ENCODE measurements around the gene ZNF787. TPM values are rescaled to one million over a fixed set of nuclear protein-coding genes. Genes with fewer than 3 reads are reported as not detected.

Gene ZNF787
- total RNA-seq, 1 experiment from 2014 or later, result 51.0 TPM

GRCh38 chr19:56085571-56086275 is 35.4 kb downstream of the ZNF787 start:
- CTCF ChIA-PET, result no interaction called here
- no peaks in the 10 kb centered on the region for H3K9me3 ChIP-seq (ENCODE audit: low read depth, low read length, poor library complexity, severe bottlenecking)
- DNase-seq (ENCODE audit: low spot score), result no peak
- POLR2A ChIA-PET (ENCODE audit: low non-redundant PET), result no interaction called here
- no TSS peak for BruUV-seq (replicated peaks)
- no peak overlapping the region for H3K27ac ChIP-seq (ENCODE audit: low read depth, low read length, poor library complexity, severe bottlenecking)
- peaks cover 3% of the 10 kb centered on the region for H3K4me1 ChIP-seq (ENCODE audit: insufficient read depth, low read length, poor library complexity, severe bottlenecking)
- H3K27me3 ChIP-seq (replicated peaks; ENCODE audit: insufficient read depth, low read depth, low read length, poor library complexity), result no peaks in the 10 kb centered on the region
- intact Hi-C loops (cut with micrococcal nuclease; ENCODE audit: unreplicated experiment), result no loop called here
- no peak for TF ChIP-seq CTCF (conservative IDR thresholded peaks at IDR 0.05; ENCODE audit: low read depth, low read length)
- TF ChIP-seq EZH2 (IDR thresholded peaks at IDR 0.05; ENCODE audit: borderline replicate concordance, low read depth, low read length, poor library complexity, severe bottlenecking), result no peak
- H3K4me3 ChIP-seq (ENCODE audit: low read depth, low read length, poor library complexity, severe bottlenecking), result no peak overlapping the region
- no peaks in the 10 kb centered on the region for H3K36me3 ChIP-seq (ENCODE audit: insufficient read depth, low read length, poor library complexity, severe bottlenecking)

GRCh38 chr19:56084835-56085536 is 36.1 kb downstream of the ZNF787 start:
- POLR2A ChIA-PET (ENCODE audit: low non-redundant PET), result no interaction called here
- no peak for DNase-seq (ENCODE audit: low spot score)
- Histone ChIP-seq H3K4me1 (ENCODE audit: insufficient read depth, low read length, poor library complexity, severe bottlenecking) (peaks cover 4% of the 10 kb centered on the region), H3K4me3 (ENCODE audit: low read depth, low read length, poor library complexity, severe bottlenecking) (no peak overlapping the region), H3K36me3 (ENCODE audit: insufficient read depth, low read length, poor library complexity, severe bottlenecking) (no peaks in the 10 kb centered on the region), H3K27me3 (replicated peaks; ENCODE audit: insufficient read depth, low read depth, low read length, poor library complexity) (no peaks in the 10 kb centered on the region), H3K27ac (ENCODE audit: low read depth, low read length, poor library complexity, severe bottlenecking) (no peak overlapping the region), H3K9me3 (ENCODE audit: low read depth, low read length, poor library complexity, severe bottlenecking) (no peaks in the 10 kb centered on the region)
- TF ChIP-seq EZH2 (IDR thresholded peaks at IDR 0.05; ENCODE audit: borderline replicate concordance, low read depth, low read length, poor library complexity, severe bottlenecking), result no peak
- no peak for TF ChIP-seq CTCF (conservative IDR thresholded peaks at IDR 0.05; ENCODE audit: low read depth, low read length)
- CTCF ChIA-PET, result no interaction called here
- no TSS peak for BruUV-seq (replicated peaks)
- intact Hi-C loops (cut with micrococcal nuclease; ENCODE audit: unreplicated experiment), result no loop called here

- CTCF ChIA-PET, result no interaction called here
- no peaks in the 10 kb centered on the region for H3K9me3 ChIP-seq (ENCODE audit: low read depth, low read length, poor library complexity, severe bottlenecking)
- H3K27me3 ChIP-seq (replicated peaks; ENCODE audit: insufficient read depth, low read depth, low read length, poor library complexity), result no peaks in the 10 kb centered on the region
- H3K27ac ChIP-seq (ENCODE audit: low read depth, low read length, poor library complexity, severe bottlenecking), result no peak overlapping the region
- intact Hi-C loops (cut with micrococcal nuclease; ENCODE audit: unreplicated experiment), result no loop called here
- peaks cover 4% of the 10 kb centered on the region for H3K4me1 ChIP-seq (ENCODE audit: insufficient read depth, low read length, poor library complexity, severe bottlenecking)
- no peak for DNase-seq (ENCODE audit: low spot score)
- H3K4me3 ChIP-seq (ENCODE audit: low read depth, low read length, poor library complexity, severe bottlenecking), result no peak overlapping the region
- H3K36me3 ChIP-seq (ENCODE audit: insufficient read depth, low read length, poor library complexity, severe bottlenecking), result no peaks in the 10 kb centered on the region
- no peak for TF ChIP-seq EZH2 (IDR thresholded peaks at IDR 0.05; ENCODE audit: borderline replicate concordance, low read depth, low read length, poor library complexity, severe bottlenecking)
- TF ChIP-seq CTCF (conservative IDR thresholded peaks at IDR 0.05; ENCODE audit: low read depth, low read length), result no peak
- POLR2A ChIA-PET (ENCODE audit: low non-redundant PET), result no interaction called here
- no TSS peak for BruUV-seq (replicated peaks)
Measured at GRCh38 chr19:56083668-56084067, 37.4 kb downstream of the ZNF787 start.
